ENCODE data around the gene MAGEA9B. TPM values are rescaled to one million over a fixed set of nuclear protein-coding genes. Genes with fewer than 3 reads are reported as not detected.
"Not testable (repeated sequence)": the region's sequence is repeated elsewhere in the genome, so short reads cannot be mapped to it uniquely, and the experiment has no call there.

MAGEA9B gene
- total and polyA plus RNA-seq, 5 donors from 2014 or later, result not detected

DNA sequence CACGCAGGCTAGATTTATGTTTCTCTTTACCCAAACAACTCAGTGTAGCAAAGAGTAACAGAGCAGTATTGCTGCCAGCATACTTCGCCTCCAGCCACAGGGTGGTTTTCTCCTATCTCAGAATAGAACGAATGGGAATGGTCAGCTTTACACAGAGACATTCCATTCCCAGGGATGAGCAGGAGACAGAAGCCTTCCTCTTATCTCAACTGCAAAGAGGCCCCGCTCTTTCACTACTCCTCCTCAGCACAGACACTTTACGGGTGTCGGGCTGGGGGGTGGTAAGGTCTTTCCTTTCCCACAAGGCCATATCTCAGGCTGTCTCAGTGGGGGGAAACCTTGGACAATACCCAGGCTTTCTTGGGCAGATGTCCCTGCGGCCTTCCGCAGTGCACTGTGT is 39.6 kb upstream of the MAGEA9B start:
- DNase-seq; H3K4me3 Mint-ChIP-seq; H3K27ac Mint-ChIP-seq; H3K36me3 ChIP-seq (ENCODE audit: control insufficient read depth, insufficient read depth, low read length); H3K4me3 ChIP-seq (ENCODE audit: low read depth, low read length); H3K36me3 Mint-ChIP-seq; H3K27me3 ChIP-seq (ENCODE audit: control insufficient read depth, insufficient read depth, low read length); ATAC-seq (ENCODE audit: low read depth in 2 of 2); H3K9me3 Mint-ChIP-seq; H3K27me3 Mint-ChIP-seq; H3K9me3 ChIP-seq (ENCODE audit: control insufficient read depth in 2 of 2, low read length in 2 of 2); H3K27ac ChIP-seq (ENCODE audit: insufficient read depth, low read length, poor library complexity, severe bottlenecking): not testable (repeated sequence)
- peaks cover 5 to 54% (median 40%) of the 10 kb centered on the region in 4 donors for H3K4me1 Mint-ChIP-seq
- H3K4me1 ChIP-seq (ENCODE audit: control insufficient read depth, insufficient read depth, low read length, poor library complexity, severe bottlenecking), result peaks cover 13% of the 10 kb centered on the region

- not testable (repeated sequence) for H3K27me3 Mint-ChIP-seq; H3K4me1 ChIP-seq (ENCODE audit: control insufficient read depth, insufficient read depth, low read length, poor library complexity, severe bottlenecking); H3K9me3 ChIP-seq (ENCODE audit: control insufficient read depth in 2 of 2, low read length in 2 of 2); H3K36me3 ChIP-seq (ENCODE audit: control insufficient read depth, insufficient read depth, low read length); H3K4me3 Mint-ChIP-seq; H3K27me3 ChIP-seq (ENCODE audit: control insufficient read depth, insufficient read depth, low read length); H3K4me3 ChIP-seq (ENCODE audit: low read depth, low read length); DNase-seq; H3K27ac ChIP-seq (ENCODE audit: insufficient read depth, low read length, poor library complexity, severe bottlenecking); H3K36me3 Mint-ChIP-seq; ATAC-seq (ENCODE audit: low read depth in 2 of 2); H3K9me3 Mint-ChIP-seq; H3K27ac Mint-ChIP-seq
- peaks cover 0 to 31% (median 9%) of the 10 kb centered on the region in 4 donors for H3K4me1 Mint-ChIP-seq
Measured at GRCh38 chrX:149619662-149620061, 32.4 kb upstream of the MAGEA9B start.

DNA sequence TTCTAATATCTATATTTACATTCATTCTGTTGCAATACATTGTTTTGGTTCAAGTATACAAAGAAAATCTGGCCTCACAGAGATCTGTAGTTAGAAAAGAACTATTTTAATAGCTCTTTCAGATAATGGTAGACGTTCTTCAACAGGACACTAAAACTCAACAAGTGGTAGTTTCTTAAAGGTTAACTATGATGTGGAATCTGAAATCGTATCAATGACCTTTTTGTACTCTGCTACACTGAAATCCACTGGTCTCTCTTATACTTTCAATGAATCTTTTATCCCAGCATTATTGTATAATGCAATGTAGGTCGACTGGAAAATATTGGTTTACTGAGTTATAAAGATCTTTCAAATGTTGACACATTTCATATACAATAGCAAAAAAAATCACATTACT is 31.6 kb upstream of the MAGEA9B start:
- Mint-ChIP-seq H3K27ac (no peak overlapping the region), H3K27me3 (no peaks in the 10 kb centered on the region), H3K36me3 (no peaks in the 10 kb centered on the region), H3K4me3 (no peak overlapping the region), H3K4me1 (peaks cover 0 to 30% (median 9%) of the 10 kb centered on the region in 4 donors), H3K9me3 (no peaks in the 10 kb centered on the region)
- no peaks in the 10 kb centered on the region for H3K4me1 ChIP-seq (ENCODE audit: control insufficient read depth, insufficient read depth, low read length, poor library complexity, severe bottlenecking)
- DNase-seq (no peak), ATAC-seq (ENCODE audit: low read depth in 2 of 2) (no peak)
- no peaks in the 10 kb centered on the region for H3K27me3 ChIP-seq (ENCODE audit: control insufficient read depth, insufficient read depth, low read length)
- no peaks in the 10 kb centered on the region for H3K9me3 ChIP-seq (ENCODE audit: control insufficient read depth in 2 of 2, low read length in 2 of 2)
- H3K4me3 ChIP-seq (ENCODE audit: low read depth, low read length), result no peak overlapping the region
- H3K27ac ChIP-seq (ENCODE audit: insufficient read depth, low read length, poor library complexity, severe bottlenecking), result no peak overlapping the region
- no peaks in the 10 kb centered on the region for H3K36me3 ChIP-seq (ENCODE audit: control insufficient read depth, insufficient read depth, low read length)

DNA sequence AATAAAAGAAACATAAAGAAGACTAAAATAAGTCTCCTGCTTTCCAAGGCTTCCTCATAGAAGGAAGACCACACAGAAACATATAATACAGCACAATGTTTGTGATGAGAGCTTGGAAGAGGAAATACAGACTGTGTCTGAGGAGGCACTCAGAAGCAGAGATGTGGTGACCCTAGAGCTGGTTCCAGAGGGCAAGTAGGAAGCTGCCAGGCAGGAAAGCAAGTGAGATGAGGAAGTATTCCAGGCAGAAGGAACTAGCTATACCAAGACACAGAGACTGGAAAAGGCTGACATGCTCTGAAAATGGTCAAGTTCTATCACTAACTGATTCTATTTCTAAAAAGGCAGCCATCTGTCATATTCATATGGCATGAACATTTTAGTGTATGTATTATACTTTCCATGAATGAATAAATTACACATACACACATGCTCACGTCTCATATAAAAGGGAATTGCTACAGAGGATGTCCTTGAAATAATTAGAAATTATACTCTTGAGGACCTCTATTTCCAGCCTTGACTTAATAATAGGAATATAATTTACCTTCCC is 24.4 kb upstream of the MAGEA9B start:
- no peaks in the 10 kb centered on the region for H3K27me3 ChIP-seq (ENCODE audit: control insufficient read depth, insufficient read depth, low read length)
- H3K36me3 ChIP-seq (ENCODE audit: control insufficient read depth, insufficient read depth, low read length), result peaks cover 8% of the 10 kb centered on the region
- Mint-ChIP-seq H3K27ac (no peak overlapping the region), H3K27me3 (no peaks in the 10 kb centered on the region), H3K9me3 (no peaks in the 10 kb centered on the region), H3K36me3 (peaks cover 7% of the 10 kb centered on the region), H3K4me3 (no peak overlapping the region), H3K4me1 (peaks cover 0 to 31% (median 10%) of the 10 kb centered on the region in 4 donors)
- H3K9me3 ChIP-seq (ENCODE audit: control insufficient read depth in 2 of 2, low read length in 2 of 2), result no peaks in the 10 kb centered on the region
- H3K27ac ChIP-seq (ENCODE audit: insufficient read depth, low read length, poor library complexity, severe bottlenecking), result no peak overlapping the region
- no peak overlapping the region for H3K4me3 ChIP-seq (ENCODE audit: low read depth, low read length)
- no peaks in the 10 kb centered on the region for H3K4me1 ChIP-seq (ENCODE audit: control insufficient read depth, insufficient read depth, low read length, poor library complexity, severe bottlenecking)
- ATAC-seq (ENCODE audit: low read depth in 2 of 2) (no peak), DNase-seq (no peak)

DNA sequence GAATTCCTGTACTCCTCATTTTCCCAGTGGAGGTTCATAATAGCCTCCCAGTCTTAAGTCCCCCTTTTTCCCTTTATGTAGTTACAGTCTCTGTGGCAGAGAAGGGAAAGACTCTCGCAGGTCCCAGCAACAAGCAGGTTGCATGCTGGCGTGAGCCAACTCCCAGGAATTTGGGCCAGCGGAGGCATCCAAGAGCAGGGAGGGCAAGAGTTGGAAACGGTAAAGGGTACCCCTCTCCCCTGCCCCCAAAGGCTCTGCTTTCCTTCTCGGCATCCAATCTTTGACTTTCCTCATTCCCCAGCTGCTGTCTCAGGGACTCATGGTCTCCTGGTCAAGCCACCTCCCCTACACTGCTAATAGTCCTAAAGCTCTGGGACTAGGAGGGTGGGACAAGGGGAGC is 23.3 kb upstream of the MAGEA9B start:
- Mint-ChIP-seq H3K27me3 (no peaks in the 10 kb centered on the region), H3K27ac (no peak overlapping the region), H3K4me1 (peaks cover 0 to 24% (median 10%) of the 10 kb centered on the region in 4 donors), H3K9me3 (no peaks in the 10 kb centered on the region), H3K4me3 (no peak overlapping the region), H3K36me3 (peaks cover 7% of the 10 kb centered on the region)
- Histone ChIP-seq H3K9me3 (ENCODE audit: control insufficient read depth in 2 of 2, low read length in 2 of 2) (no peaks in the 10 kb centered on the region), H3K27me3 (ENCODE audit: control insufficient read depth, insufficient read depth, low read length) (no peaks in the 10 kb centered on the region), H3K36me3 (ENCODE audit: control insufficient read depth, insufficient read depth, low read length) (peaks cover 11% of the 10 kb centered on the region), H3K4me3 (ENCODE audit: low read depth, low read length) (no peak overlapping the region), H3K27ac (ENCODE audit: insufficient read depth, low read length, poor library complexity, severe bottlenecking) (no peak overlapping the region), H3K4me1 (ENCODE audit: control insufficient read depth, insufficient read depth, low read length, poor library complexity, severe bottlenecking) (no peaks in the 10 kb centered on the region)
- no peak for ATAC-seq (ENCODE audit: low read depth in 2 of 2)
- no peak for DNase-seq

- Histone ChIP-seq H3K4me1 (ENCODE audit: control insufficient read depth, insufficient read depth, low read length, poor library complexity, severe bottlenecking) (no peaks in the 10 kb centered on the region), H3K9me3 (ENCODE audit: control insufficient read depth in 2 of 2, low read length in 2 of 2) (no peaks in the 10 kb centered on the region), H3K4me3 (ENCODE audit: low read depth, low read length) (no peak overlapping the region), H3K27me3 (ENCODE audit: control insufficient read depth, insufficient read depth, low read length) (no peaks in the 10 kb centered on the region), H3K27ac (ENCODE audit: insufficient read depth, low read length, poor library complexity, severe bottlenecking) (no peak overlapping the region), H3K36me3 (ENCODE audit: control insufficient read depth, insufficient read depth, low read length) (peaks cover 23% of the 10 kb centered on the region)
- H3K36me3 Mint-ChIP-seq, result peaks cover 7% of the 10 kb centered on the region
- H3K4me3 Mint-ChIP-seq, result no peak overlapping the region
- DNase-seq (no peak), ATAC-seq (ENCODE audit: low read depth in 2 of 2) (no peak)
- H3K4me1 Mint-ChIP-seq, result peaks cover 0 to 9% (median 7%) of the 10 kb centered on the region in 4 donors
- no peaks in the 10 kb centered on the region for H3K9me3 Mint-ChIP-seq
- no peaks in the 10 kb centered on the region for H3K27me3 Mint-ChIP-seq
- peak overlapping the region in 1 of 3 donors; percentile 71 for H3K27ac Mint-ChIP-seq
Measured at GRCh38 chrX:149607699-149608098, 20.4 kb upstream of the MAGEA9B start.

DNA sequence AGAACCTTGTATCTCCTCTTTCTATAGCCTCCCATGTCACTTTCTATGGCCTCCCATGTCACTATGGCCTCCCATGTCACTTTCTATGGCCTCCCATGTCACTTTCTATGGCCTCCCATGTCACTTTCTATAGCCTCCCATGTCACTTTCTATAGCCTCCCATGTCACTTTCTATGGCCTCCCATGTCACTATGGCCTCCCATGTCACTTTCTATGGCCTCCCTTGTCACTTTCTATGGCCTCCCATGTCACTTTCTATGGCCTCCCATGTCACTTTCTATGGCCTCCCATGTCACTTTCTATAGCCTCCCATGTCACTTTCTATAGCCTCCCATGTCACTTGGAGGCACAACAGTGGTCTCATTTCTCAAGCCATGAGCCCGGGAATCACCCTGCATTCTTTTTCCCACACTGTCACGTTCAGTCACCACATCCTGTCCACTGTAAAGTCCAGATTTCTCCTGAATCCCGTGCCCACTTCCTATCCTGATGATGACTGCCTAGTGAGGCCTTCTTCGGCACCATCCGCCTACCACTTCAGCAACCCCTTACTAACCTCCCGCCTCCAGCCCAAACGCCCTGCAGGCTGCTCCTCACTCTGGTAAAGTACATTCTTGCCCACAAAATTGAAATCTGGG is 18.1 kb upstream of the MAGEA9B start:
- peaks cover 24% of the 10 kb centered on the region for H3K36me3 ChIP-seq (ENCODE audit: control insufficient read depth, insufficient read depth, low read length)
- DNase-seq; H3K9me3 Mint-ChIP-seq; H3K4me3 Mint-ChIP-seq; H3K27me3 ChIP-seq (ENCODE audit: control insufficient read depth, insufficient read depth, low read length); H3K27me3 Mint-ChIP-seq; H3K9me3 ChIP-seq (ENCODE audit: control insufficient read depth in 2 of 2, low read length in 2 of 2); H3K27ac Mint-ChIP-seq; H3K27ac ChIP-seq (ENCODE audit: insufficient read depth, low read length, poor library complexity, severe bottlenecking); H3K4me1 Mint-ChIP-seq; ATAC-seq (ENCODE audit: low read depth in 2 of 2); H3K4me3 ChIP-seq (ENCODE audit: low read depth, low read length); H3K4me1 ChIP-seq (ENCODE audit: control insufficient read depth, insufficient read depth, low read length, poor library complexity, severe bottlenecking); H3K36me3 Mint-ChIP-seq: not testable (repeated sequence)

DNA sequence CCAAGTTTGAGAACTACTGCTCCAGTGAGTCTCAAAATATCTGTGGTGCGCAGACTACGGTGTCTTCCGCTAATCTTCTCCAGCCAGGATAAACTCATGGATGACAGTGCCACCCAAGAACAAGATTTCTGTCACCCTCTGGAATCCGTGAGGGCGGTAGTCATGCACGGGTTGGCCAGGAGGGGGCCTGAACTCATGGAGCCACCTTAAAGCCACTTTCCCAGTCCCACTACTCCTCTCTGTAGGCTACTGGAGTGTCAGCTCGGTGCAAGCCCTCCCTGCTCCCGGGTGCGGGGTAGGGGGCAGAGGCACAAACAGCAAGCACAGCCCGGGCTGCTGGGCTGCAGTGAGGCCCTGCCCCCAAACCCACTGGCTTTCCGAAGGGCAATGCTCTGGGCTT is 11.3 kb upstream of the MAGEA9B start:
- H3K36me3 ChIP-seq (ENCODE audit: control insufficient read depth, insufficient read depth, low read length); H3K27me3 ChIP-seq (ENCODE audit: control insufficient read depth, insufficient read depth, low read length); H3K27me3 Mint-ChIP-seq; H3K9me3 Mint-ChIP-seq; H3K4me3 ChIP-seq (ENCODE audit: low read depth, low read length); H3K27ac Mint-ChIP-seq; H3K4me3 Mint-ChIP-seq; H3K36me3 Mint-ChIP-seq; ATAC-seq (ENCODE audit: low read depth in 2 of 2); H3K27ac ChIP-seq (ENCODE audit: insufficient read depth, low read length, poor library complexity, severe bottlenecking); H3K4me1 Mint-ChIP-seq; H3K4me1 ChIP-seq (ENCODE audit: control insufficient read depth, insufficient read depth, low read length, poor library complexity, severe bottlenecking); H3K9me3 ChIP-seq (ENCODE audit: control insufficient read depth in 2 of 2, low read length in 2 of 2); DNase-seq: not testable (repeated sequence)
